Measurements from ENCODE around the gene BCL2L12. TPM values are rescaled to one million over a fixed set of nuclear protein-coding genes. Genes with fewer than 3 reads are reported as not detected.

The BCL2L12 gene
- polyA plus RNA-seq, 1 experiment, result 21.5 TPM

DNA sequence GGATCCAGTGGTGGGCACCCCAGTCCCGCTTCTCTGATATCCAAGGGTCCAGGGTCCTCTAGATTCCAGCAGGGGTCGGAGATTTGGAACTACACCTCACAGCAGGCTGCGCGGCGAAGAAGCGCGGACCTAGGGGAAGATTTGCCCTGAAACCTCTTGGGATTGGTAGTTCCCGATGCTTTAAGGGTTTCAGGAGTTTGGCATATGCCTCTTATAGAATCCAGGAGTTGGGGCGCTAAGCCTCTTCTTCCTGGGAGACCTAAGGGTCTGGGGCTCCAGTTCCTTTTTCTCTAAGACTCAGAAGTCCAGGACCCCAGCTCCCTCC, 349 bp downstream of the BCL2L12 start:
- DNase-seq (ENCODE audit: low read depth), result no peak
- Histone ChIP-seq H3K36me3 (ENCODE audit: control insufficient read depth, insufficient read depth, low read length) (peaks cover 8% of the 10 kb centered on the region), H3K4me3 (ENCODE audit: low read depth, low read length) (peak overlapping the region; percentile 76), H3K27me3 (ENCODE audit: control insufficient read depth, insufficient read depth, low read length) (no peaks in the 10 kb centered on the region)
- ChIA-PET POLR2A (no interaction called here), CTCF (interaction anchor here (3.0 kb wide), 1 partner anchor 10 kb away, joined by 22 read pairs; the partner anchor contains the start of gene PRMT1)
- TF ChIP-seq, protein P1, sequence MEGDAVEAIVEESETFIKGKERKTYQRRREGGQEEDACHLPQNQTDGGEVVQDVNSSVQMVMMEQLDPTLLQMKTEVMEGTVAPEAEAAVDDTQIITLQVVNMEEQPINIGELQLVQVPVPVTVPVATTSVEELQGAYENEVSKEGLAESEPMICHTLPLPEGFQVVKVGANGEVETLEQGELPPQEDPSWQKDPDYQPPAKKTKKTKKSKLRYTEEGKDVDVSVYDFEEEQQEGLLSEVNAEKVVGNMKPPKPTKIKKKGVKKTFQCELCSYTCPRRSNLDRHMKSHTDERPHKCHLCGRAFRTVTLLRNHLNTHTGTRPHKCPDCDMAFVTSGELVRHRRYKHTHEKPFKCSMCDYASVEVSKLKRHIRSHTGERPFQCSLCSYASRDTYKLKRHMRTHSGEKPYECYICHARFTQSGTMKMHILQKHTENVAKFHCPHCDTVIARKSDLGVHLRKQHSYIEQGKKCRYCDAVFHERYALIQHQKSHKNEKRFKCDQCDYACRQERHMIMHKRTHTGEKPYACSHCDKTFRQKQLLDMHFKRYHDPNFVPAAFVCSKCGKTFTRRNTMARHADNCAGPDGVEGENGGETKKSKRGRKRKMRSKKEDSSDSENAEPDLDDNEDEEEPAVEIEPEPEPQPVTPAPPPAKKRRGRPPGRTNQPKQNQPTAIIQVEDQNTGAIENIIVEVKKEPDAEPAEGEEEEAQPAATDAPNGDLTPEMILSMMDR (IDR thresholded peaks at IDR 0.05; ENCODE audit: insufficient read depth, low read depth, low read length), result peak; percentile 13; the same call in 1 of the 2 replicates

DNA sequence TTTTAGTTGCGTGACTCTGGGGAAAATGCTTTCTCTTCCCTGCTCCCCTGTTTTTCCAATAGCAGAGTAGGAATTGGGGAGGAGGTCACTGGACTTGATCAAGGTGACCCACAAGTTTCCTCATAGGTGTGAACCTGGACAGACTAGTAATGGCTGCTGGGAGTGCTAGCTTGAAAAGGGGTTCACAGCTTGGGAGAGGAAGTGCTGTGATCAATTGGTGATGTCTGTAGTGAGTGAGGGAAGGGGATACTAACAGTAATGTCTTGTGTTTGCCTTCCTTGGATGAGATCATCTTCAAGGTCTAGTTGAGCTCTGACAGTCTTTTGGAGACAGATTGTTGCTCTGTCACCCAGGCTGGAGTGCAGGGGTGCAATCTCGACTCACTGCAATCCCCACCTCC, 1.7 kb downstream of the BCL2L12 start:
- POLR2A ChIA-PET, result no interaction called here
- no peak for DNase-seq (ENCODE audit: low read depth)
- CTCF ChIA-PET, result no interaction called here
- Histone ChIP-seq H3K4me3 (ENCODE audit: low read depth, low read length) (no peak overlapping the region), H3K27me3 (ENCODE audit: control insufficient read depth, insufficient read depth, low read length) (no peaks in the 10 kb centered on the region), H3K36me3 (ENCODE audit: control insufficient read depth, insufficient read depth, low read length) (peaks cover 6% of the 10 kb centered on the region)
- TF ChIP-seq, protein P1 (IDR thresholded peaks at IDR 0.05; ENCODE audit: insufficient read depth, low read depth, low read length), result no peak

DNA sequence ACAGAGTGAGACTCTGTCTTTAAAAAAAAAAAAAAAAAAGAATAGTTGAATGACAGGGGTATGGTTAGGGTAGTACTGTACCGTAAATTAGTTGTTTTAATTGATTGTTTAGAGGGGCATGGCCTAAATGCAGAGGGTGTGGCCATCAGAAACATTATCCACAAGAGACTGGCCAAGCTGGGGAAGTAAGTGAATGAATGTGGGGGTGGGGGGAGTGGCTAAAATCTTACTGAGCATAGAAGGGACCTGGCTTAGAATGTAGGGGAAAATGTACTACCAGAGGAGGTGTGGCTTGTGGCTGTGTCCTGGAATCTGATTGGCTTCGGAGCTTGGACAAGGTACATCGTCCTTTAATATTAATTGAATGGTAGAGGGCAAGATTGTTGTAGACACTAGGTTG, 3.8 kb downstream of the BCL2L12 start:
- DNase-seq (ENCODE audit: low read depth), result no peak
- Histone ChIP-seq H3K36me3 (ENCODE audit: control insufficient read depth, insufficient read depth, low read length) (no peaks in the 10 kb centered on the region; the same call in 1 of the 2 replicates), H3K27me3 (ENCODE audit: control insufficient read depth, insufficient read depth, low read length) (no peaks in the 10 kb centered on the region), H3K4me3 (ENCODE audit: low read depth, low read length) (no peak overlapping the region)
- ChIA-PET CTCF (interaction anchor here (1.0 to 1.7 kb wide), 2 partner anchors 11 to 123 kb away, joined by 3 to 4 read pairs; no protein-coding TSS in a partner anchor), POLR2A (no interaction called here)
- TF ChIP-seq, protein P1 (IDR thresholded peaks at IDR 0.05; ENCODE audit: insufficient read depth, low read depth, low read length), result no peak

DNA sequence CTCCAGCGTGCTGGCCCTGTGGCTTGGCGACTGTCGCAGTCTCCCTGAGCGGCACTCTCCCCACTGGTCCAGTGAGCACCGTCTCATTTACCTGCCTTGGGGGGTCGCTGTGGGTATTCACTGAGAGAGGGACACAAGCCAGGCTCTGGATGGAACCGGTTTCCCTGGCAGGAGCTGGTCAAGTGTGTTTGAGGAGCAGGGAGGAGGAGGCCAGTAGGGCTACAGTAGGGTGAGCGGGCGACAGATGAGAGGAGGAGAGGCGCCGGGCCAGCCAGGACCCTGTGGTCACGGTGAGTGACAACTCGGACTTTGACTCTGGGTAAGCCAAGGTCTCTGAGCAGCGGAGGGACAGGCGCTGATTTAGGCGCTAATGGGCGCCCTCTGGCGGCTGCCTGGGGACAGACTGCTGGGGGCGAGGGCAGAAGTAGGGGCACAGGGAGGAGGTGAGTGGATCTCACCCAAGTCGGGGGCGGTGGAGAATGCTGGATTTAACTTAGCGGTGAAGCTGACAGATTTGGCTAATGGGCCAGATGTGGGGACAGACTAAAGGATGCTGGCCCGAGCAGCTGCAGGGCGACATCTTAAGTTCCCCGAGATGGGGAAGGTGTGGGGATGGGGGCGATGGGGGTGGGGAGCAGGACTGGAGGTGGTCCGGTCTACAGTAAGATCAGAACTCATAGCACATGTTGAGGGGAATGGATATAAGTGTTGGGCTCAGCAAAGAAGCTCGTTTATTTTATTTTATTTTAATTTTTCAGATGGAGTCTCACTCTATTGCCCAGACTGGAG, 6.6 kb downstream of the BCL2L12 start:
- ChIA-PET POLR2A (interaction anchor here (0.6 kb wide), 1 partner anchor 25 kb away, joined by 4 read pairs; no protein-coding TSS in a partner anchor), CTCF (interaction anchor here (0.6 to 2.1 kb wide), 27 partner anchors 8 to 332 kb away, joined by 3 to 9 read pairs (median 4); partner anchors contain the start of genes AP2A1, NOSIP and RRAS)
- Histone ChIP-seq H3K36me3 (ENCODE audit: control insufficient read depth, insufficient read depth, low read length) (no peaks in the 10 kb centered on the region; the same call in 1 of the 2 replicates), H3K27me3 (ENCODE audit: control insufficient read depth, insufficient read depth, low read length) (no peaks in the 10 kb centered on the region), H3K4me3 (ENCODE audit: low read depth, low read length) (no peak overlapping the region)
- TF ChIP-seq, protein P1 (IDR thresholded peaks at IDR 0.05; ENCODE audit: insufficient read depth, low read depth, low read length), result peak; percentile 98
- DNase-seq (ENCODE audit: low read depth), result no peak

DNA sequence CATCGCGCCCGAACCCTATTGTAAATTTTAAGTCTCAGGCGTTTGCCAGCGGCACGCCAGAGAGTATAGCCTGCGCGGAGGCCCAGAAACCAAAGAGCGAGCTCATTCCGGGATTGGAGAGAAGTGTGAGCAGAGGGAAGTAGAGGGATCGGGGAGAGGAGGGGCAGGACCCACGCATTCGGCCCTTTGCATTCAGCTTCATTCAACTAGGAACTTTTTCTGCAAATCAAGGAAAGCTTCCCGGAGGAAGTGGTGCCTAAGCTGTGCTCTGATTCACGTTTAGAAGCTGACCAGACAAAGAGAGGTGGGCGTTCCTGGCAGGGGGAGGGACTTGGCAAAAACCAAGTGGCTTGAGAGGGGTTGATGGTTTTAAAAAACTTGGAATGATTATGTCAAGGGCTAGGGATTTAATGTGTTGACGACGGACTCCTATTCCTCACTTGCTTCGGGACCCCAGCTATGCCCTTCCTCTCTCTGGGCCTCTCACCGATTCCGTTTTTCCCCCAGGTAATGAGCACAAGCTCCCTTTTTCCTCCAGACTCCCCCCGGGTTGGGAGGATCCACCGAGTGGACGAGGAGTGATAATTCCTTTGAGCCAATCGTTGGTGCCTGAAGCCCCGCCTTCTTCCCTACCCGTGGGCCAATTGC, 10.5 kb downstream of the BCL2L12 start:
- TF ChIP-seq, protein P1 (IDR thresholded peaks at IDR 0.05; ENCODE audit: insufficient read depth, low read depth, low read length), result no peak
- ChIA-PET CTCF (interaction anchor here (0.7 to 4.6 kb wide), 6 partner anchors 12 to 178 kb away, joined by 4 to 22 read pairs (median 4); partner anchors contain the start of genes BCL2L12 and IRF3), POLR2A (interaction anchor here (0.6 to 1.3 kb wide), 6 partner anchors 34 to 223 kb away, joined by 3 to 9 read pairs (median 3); partner anchors contain the start of genes ALDH16A1, RRAS and SCAF1)
- H3K36me3 ChIP-seq (ENCODE audit: control insufficient read depth, insufficient read depth, low read length), result no peaks in the 10 kb centered on the region
- DNase-seq (ENCODE audit: low read depth), result peak; percentile 52
- peak overlapping the region; percentile 29 for H3K4me3 ChIP-seq (ENCODE audit: low read depth, low read length)
- H3K27me3 ChIP-seq (ENCODE audit: control insufficient read depth, insufficient read depth, low read length), result no peaks in the 10 kb centered on the region
